ENCODE results near the gene DXO.

- TF ChIP-seq CTCF (IDR thresholded peaks at IDR 0.05) (no peak), POLR2AphosphoS5 (IDR thresholded peaks at IDR 0.05; ENCODE audit: low read depth, low read length) (no peak), SIN3A (IDR thresholded peaks at IDR 0.05; ENCODE audit: borderline replicate concordance, insufficient read depth, low read depth, low read length) (no peak), REST (IDR thresholded peaks at IDR 0.05; ENCODE audit: insufficient read depth in 1 of 2, low read depth in 2 of 2, low read length in 1 of 2) (no peak)
Observed at GRCh38 chr6:31940256-31940664, 31.7 kb downstream of the DXO start.
